ENCODE data around the gene GFRA1.
"Not testable (repeated sequence)": the region's sequence is repeated elsewhere in the genome, so short reads cannot be mapped to it uniquely, and the experiment has no call there.

Gene GFRA1

GRCh38 chr10:116195039-116195438 is 78.0 kb downstream of the GFRA1 start:
- DNase-seq, result no peak

- DNase-seq, result no peak
These were observed 78.9 kb downstream of the GFRA1 start for GRCh38 chr10:116194061-116194460.

GRCh38 chr10:116190883-116191282 is 82.1 kb downstream of the GFRA1 start:
- DNase-seq, result no peak

GRCh38 chr10:116186273-116186672 is 86.7 kb downstream of the GFRA1 start:
- DNase-seq, result no peak

GRCh38 chr10:116185199-116185867 is 87.7 kb downstream of the GFRA1 start:
- no peak for DNase-seq

GRCh38 chr10:116184512-116184794 is 88.6 kb downstream of the GFRA1 start:
- DNase-seq, result no peak

- no peak for DNase-seq
These were observed 89.1 kb downstream of the GFRA1 start for GRCh38 chr10:116183733-116184511.

GRCh38 chr10:116182426-116182825 is 90.6 kb downstream of the GFRA1 start:
- DNase-seq, result no peak

GRCh38 chr10:116178086-116178605 is 94.9 kb downstream of the GFRA1 start:
- no peak for DNase-seq

- no peak for DNase-seq
These were observed 97.8 kb downstream of the GFRA1 start for GRCh38 chr10:116175231-116175630.

GRCh38 chr10:116171505-116171904 is 101.5 kb downstream of the GFRA1 start:
- no peak for DNase-seq

- DNase-seq, result no peak
These were observed 102.2 kb downstream of the GFRA1 start for GRCh38 chr10:116170815-116171250.

GRCh38 chr10:116169782-116170445 is 103.1 kb downstream of the GFRA1 start:
- DNase-seq, result no peak

- DNase-seq, result no peak
These were observed 104.3 kb downstream of the GFRA1 start for GRCh38 chr10:116168745-116169144.

GRCh38 chr10:116168329-116168728 is 104.7 kb downstream of the GFRA1 start:
- no peak for DNase-seq

GRCh38 chr10:116165941-116166340 is 107.1 kb downstream of the GFRA1 start:
- not testable (repeated sequence) for DNase-seq

- no peak for DNase-seq
These were observed 108.7 kb downstream of the GFRA1 start for GRCh38 chr10:116164291-116164690.

GRCh38 chr10:116163333-116164131 is 109.5 kb downstream of the GFRA1 start:
- no peak for DNase-seq

GRCh38 chr10:116162851-116163250 is 110.2 kb downstream of the GFRA1 start:
- DNase-seq, result no peak

- no peak for DNase-seq
These were observed 112.7 kb downstream of the GFRA1 start for GRCh38 chr10:116160271-116160670.

GRCh38 chr10:116159197-116159596 is 113.8 kb downstream of the GFRA1 start:
- DNase-seq, result no peak

GRCh38 chr10:116158036-116158435 is 115.0 kb downstream of the GFRA1 start:
- no peak for DNase-seq

- DNase-seq, result no peak
These were observed 115.5 kb downstream of the GFRA1 start for GRCh38 chr10:116157485-116157884.
